GM18502 (cell line): ENCODE data around the gene DUSP6.
"Not testable (repeated sequence)": the region's sequence is repeated elsewhere in the genome, so short reads cannot be mapped to it uniquely, and the experiment has no call there.

Experiments used
- ATAC-seq: cut with Tn5 transposase; IDR thresholded peaks from one replicate; pipeline ENCODE4 v1.9.1; 2021; ENCODE audit warnings: mild to moderate bottlenecking; ENCODE audit not compliant: unreplicated experiment, poor library complexity

Gene DUSP6

GRCh38 chr12:89353823-89354611 lies 1.7 kb upstream of the DUSP6 start:
- peak; percentile 33 for ATAC-seq

GRCh38 chr12:89353188-89353822 lies 1.0 kb upstream of the DUSP6 start:
- peak; percentile 18 for ATAC-seq

DNA sequence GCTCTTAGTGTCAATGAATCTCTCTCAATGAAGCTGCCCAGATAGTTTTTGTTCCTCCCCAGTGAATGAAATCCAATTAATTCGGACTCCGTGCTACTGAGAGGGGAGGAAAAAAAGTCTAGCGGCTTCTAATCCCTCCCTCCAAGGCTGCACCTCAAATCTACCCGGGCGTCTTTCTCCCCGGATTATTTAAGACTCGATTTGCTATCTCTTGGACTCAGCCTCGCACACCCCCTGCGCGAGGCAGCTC lies 134 bp downstream of the DUSP6 start:
- no peak for ATAC-seq

- ATAC-seq, result peak; percentile 24
Observed at GRCh38 chr12:89351489-89352241, 636 bp downstream of the DUSP6 start.

GRCh38 chr12:89350630-89351488 lies 1.4 kb downstream of the DUSP6 start:
- no peak for ATAC-seq

DNA sequence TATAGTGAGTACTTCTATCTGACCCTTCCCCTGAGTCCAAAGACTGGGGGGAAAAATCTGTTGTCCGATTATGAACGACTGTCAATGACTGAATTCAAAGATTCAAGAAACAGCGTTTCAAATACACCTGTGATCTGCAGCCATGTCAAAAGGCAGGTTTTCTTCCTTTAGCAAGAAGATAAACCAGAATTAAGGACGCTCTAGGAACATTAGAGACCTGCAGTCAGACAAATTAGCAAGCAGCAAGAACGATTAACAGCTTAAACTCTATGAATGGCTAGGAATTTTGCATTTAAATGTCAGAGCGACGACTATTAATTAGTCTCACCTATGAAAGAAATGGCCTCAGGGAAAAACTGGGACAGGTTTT lies 2.1 kb downstream of the DUSP6 start:
- no peak for ATAC-seq

GRCh38 chr12:89349814-89350213 lies 2.5 kb downstream of the DUSP6 start:
- ATAC-seq, result no peak

DNA sequence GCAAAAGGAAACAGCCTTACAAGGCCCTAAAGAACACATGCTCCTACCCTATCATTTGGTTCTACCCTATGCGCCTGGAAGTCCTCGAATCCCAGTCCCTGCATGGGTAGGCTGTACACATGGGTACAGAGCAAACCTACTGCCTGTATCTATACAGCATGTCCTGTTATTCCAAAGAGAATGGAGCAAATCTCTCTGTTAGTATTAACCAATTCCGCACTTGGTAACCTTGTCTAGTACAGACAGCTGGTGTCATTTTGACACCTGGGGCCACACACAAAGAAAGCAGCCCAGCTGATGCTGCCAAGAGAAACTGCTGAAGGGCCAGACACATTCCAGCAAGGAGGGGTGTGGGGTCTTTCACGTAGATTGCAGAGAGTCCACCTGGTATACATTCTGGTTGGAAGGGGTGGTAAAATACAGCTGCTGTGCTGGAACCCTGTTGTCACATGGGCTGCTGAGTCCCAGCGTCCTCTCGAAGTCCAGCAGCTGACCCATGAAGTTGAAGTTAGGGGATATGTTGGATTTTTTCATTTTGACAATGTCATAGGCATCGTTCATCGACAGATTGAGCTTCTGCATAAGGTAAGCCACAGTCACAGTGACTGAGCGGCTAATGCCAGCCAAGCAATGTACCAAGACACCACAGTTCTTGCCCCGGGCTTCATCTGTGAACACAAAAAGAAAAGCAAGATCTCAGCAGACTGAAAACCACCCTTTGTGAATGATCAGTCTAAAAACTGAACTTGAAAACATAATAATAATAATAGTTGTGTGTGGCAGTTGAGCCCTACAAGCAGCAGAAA lies 3.2 kb downstream of the DUSP6 start:
- no peak for ATAC-seq

GRCh38 chr12:89347325-89347829 lies 4.9 kb downstream of the DUSP6 start:
- no peak for ATAC-seq

DNA sequence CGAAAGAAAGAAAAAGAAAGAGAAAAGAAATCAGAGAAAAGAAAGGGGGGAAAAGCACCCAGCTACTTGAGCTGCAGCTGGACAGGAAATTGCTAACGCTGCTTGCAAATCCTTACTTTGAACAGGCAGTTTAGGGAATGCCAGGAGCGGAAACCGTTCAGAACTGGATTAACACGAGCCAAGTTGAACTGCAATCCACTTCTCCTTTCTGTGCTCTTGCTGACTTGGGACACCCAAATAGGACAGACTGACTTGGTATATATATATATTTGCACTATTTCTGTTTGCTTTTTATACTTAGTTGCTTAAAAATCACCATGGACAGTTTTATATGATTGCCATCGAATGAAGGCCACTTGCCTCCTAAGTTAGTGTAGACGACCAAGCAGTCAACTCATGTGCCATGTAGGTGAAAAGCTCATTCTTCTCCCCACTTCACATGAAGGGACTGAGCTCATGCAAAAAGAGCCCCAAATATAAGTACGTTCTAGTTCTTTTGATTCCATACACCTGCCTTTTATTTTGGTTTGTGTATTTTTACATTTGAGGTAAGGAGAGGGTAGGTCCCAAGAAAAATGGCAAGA lies 5.5 kb downstream of the DUSP6 start:
- peak; percentile 9 for ATAC-seq

DNA sequence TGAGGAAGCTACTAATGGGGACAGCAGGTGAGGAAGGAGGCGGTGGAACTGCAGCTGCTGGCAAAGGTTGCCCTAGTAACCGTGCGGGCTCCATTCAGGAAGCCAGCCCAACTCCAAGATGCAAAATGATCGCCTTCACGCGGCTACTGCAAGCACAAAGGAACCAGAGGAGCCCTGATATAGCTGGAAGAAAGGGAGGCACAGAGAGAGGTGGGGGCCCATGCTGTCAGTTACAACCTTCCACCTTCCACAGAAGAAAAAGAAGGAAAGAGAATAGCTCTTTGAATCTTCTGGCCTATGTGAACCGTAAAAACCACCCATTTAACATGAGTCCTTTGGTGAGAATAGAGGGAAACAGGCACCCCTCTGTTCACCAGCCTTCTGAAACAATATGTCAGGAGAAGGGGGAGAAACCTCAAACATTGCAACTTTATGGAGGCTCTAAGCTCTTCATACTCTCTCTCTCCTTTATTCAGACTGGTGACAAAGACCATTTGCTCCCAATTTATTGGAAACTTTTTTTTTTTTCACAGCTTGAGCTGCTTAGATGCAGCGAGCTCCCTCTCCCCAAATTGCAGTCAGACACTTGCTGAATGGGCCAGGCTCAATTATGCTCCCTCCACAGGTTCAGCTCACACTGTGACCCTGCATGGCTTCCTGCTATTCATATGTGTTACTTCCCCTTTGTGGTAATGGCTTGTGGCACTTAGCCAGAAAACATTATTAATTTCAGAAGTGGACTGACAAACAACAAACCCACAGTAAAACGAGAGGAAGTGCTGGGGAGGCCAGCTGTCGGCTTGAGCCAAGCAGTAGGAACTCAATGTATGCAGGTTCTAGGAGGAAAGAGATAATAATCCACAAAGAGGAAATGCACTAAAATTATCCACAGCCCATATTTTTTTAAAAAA lies 6.2 kb downstream of the DUSP6 start:
- ATAC-seq, result peak; percentile 98

- ATAC-seq, result no peak
Observed at GRCh38 chr12:89345376-89345775, 6.9 kb downstream of the DUSP6 start.

DNA sequence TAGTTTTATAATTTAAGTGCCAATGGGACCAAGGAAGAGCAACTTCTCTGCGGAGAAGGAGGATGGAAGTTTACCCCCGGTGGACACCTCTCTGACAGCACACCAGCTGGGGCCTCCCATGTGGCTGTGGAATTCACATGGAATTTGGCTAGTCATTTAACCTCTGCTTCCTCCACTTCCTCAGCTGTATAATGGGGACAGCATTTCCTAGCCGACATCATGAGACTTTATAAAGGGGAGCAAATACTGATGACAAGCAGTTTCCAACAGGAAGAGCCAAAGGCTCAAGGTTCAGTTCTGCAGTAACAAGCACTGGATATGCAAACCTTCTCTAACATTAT lies 7.5 kb downstream of the DUSP6 start:
- no peak for ATAC-seq

DNA sequence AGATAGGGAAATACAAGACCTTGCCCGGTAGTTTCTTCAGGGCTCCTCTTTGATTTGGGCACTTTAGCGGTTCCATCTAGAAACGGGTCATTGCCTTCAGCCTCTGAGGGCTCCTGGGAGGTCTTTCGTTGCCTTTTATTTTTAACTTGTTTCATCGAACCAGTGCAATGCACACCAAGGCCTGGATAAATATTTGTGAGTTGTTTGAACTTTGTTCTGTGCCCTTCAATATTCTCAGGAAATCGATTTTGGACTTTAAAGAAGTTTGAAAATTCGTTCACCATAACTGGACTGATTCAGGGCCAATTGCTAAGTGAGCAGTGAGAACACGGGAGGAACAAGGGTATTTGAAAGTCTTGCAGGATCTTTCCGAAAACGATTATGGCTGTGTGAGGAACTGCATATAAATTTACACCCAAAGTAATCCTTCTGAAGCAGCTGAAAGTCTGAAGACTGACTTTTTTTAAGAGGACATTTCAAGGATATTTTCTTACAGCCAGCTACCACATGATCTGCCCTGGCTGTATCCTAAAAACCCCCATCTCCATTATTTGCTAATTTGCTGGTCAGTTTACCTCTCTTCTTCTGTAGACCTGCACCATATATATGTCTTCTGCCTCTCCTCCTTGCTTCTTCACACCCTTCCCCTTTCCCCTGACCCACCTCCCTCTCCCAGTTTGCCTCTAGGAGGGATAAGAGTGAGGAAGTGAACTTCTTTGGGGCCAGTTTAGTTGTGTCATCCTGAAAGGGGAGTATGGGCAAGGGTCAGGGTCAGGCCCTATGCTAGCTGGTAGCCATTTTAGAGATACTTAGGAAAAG lies 8.0 kb downstream of the DUSP6 start:
- no peak for ATAC-seq

DNA sequence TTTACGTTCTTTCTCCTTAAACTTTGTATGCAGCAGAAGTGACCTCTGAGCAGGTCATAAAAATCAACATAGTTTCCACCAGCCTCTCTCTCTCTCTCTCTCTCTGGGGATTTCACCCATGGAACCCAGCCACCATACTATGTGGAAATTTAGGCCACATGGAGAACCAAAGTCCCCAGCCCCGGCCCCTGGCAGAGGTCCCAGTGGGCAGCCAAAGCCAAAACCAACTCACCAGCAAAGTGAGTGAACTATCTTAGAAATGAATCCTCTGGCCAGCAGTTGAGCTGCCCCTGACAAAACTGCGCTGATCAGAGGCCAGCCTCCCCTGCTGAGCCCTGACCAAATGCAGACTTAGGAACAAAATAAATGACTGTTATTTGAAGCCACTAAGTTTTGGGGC lies 9.2 kb downstream of the DUSP6 start:
- ATAC-seq, result no peak

DNA sequence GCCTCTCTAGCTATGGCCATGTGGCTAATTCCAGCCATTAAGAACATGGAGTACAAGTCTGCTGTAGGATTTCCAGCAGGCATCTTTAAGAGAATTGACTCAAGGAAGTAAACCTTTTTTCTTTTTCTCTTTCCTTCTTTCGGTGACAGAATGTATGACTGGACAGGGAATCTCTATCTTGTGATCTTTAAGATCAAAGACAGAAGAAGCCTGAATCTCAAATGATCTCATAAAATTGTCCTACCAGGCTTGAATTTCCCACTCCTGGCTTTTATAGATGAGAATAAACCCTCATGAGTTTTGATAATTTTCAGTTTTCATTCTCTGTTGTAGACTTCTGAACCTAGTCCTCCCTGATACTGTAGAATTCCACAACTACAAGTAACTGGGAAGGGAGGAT lies 11.4 kb downstream of the DUSP6 start:
- no peak for ATAC-seq

- no peak for ATAC-seq
Observed at GRCh38 chr12:89339526-89339925, 12.8 kb downstream of the DUSP6 start.

GRCh38 chr12:89337136-89337535 lies 15.2 kb downstream of the DUSP6 start:
- ATAC-seq, result not testable (repeated sequence)
